ENCODE data around the gene C15orf62. TPM values are rescaled to one million over a fixed set of nuclear protein-coding genes. Genes with fewer than 3 reads are reported as not detected.

The C15orf62 gene
- total RNA-seq, 2 donors from 2014 or later = 0.46 to 0.57 TPM

- H3K4me3 Mint-ChIP-seq = no peak overlapping the region
- no peak overlapping the region for H3K4me3 ChIP-seq (ENCODE audit: low read length)
- H3K27ac ChIP-seq (ENCODE audit: low read depth, low read length) = no peak overlapping the region
- H3K9me3 ChIP-seq (ENCODE audit: control insufficient read depth, low read length) = no peaks in the 10 kb centered on the region
- WGBS, 2 experiments (ENCODE audit: insufficient coverage in 1 of 2, insufficient read length in 1 of 2) = 84 to 94% methylated on average over 7 to 17 of the region's 17 CpGs
- no peaks in the 10 kb centered on the region for H3K27me3 Mint-ChIP-seq (ENCODE audit: insufficient read depth)
- no peak overlapping the region for H3K27ac Mint-ChIP-seq
- peaks cover 13% of the 10 kb centered on the region for H3K36me3 Mint-ChIP-seq (ENCODE audit: low read depth)
- H3K4me1 ChIP-seq (ENCODE audit: control insufficient read depth, insufficient read depth, low read length) = peaks cover 8% of the 10 kb centered on the region
- no peaks in the 10 kb centered on the region for H3K9me3 Mint-ChIP-seq
- no peak for TF ChIP-seq CTCF (conservative IDR thresholded peaks at IDR 0.05)
- H3K36me3 ChIP-seq (ENCODE audit: control insufficient read depth, insufficient read depth, low read length) = peaks cover 15% of the 10 kb centered on the region
- no peaks in the 10 kb centered on the region for H3K27me3 ChIP-seq (ENCODE audit: control insufficient read depth, insufficient read depth, low read length, poor library complexity, severe bottlenecking)
- H3K9ac ChIP-seq (ENCODE audit: extremely low read depth, low read length, poor library complexity, severe bottlenecking) = no peak overlapping the region
- DNase-seq = no peak
- peaks cover 11% of the 10 kb centered on the region for H3K4me1 Mint-ChIP-seq
These were observed 454 bp downstream of the C15orf62 start for GRCh38 chr15:40770147-40770721.

- Mint-ChIP-seq H3K27ac (no peak overlapping the region), H3K4me1 (peaks cover 1% of the 10 kb centered on the region)
- no peak for TF ChIP-seq CTCF (conservative IDR thresholded peaks at IDR 0.05)
These were observed 1.5 kb downstream of the C15orf62 start for GRCh38 chr15:40771242-40771641.

GRCh38 chr15:40772014-40772413, 2.2 kb downstream of the C15orf62 start:
- H3K9me3 Mint-ChIP-seq = no peaks in the 10 kb centered on the region
- Histone ChIP-seq H3K4me3 (ENCODE audit: low read length) (no peak overlapping the region), H3K4me1 (ENCODE audit: control insufficient read depth, insufficient read depth, low read length) (no peaks in the 10 kb centered on the region), H3K27me3 (ENCODE audit: control insufficient read depth, insufficient read depth, low read length, poor library complexity, severe bottlenecking) (no peaks in the 10 kb centered on the region), H3K36me3 (ENCODE audit: control insufficient read depth, insufficient read depth, low read length) (peaks cover 18% of the 10 kb centered on the region), H3K9me3 (ENCODE audit: control insufficient read depth, low read length) (no peaks in the 10 kb centered on the region), H3K27ac (ENCODE audit: low read depth, low read length) (no peak overlapping the region), H3K9ac (ENCODE audit: extremely low read depth, low read length, poor library complexity, severe bottlenecking) (no peak overlapping the region)
- H3K27ac Mint-ChIP-seq = no peak overlapping the region
- TF ChIP-seq CTCF (conservative IDR thresholded peaks at IDR 0.05) = no peak
- H3K4me3 Mint-ChIP-seq = no peak overlapping the region
- no peaks in the 10 kb centered on the region for H3K4me1 Mint-ChIP-seq
- no peaks in the 10 kb centered on the region for H3K27me3 Mint-ChIP-seq (ENCODE audit: insufficient read depth)
- DNase-seq = no peak
- 95 to 97% methylated on average over 8 to 12 of the region's 13 CpGs for WGBS, 2 experiments (ENCODE audit: insufficient coverage in 1 of 2, insufficient read length in 1 of 2)
- peaks cover 25% of the 10 kb centered on the region for H3K36me3 Mint-ChIP-seq (ENCODE audit: low read depth)

More at GRCh38 chr15:40771242-40771641, 1.5 kb downstream of the C15orf62 start:
- no peaks in the 10 kb centered on the region for H3K27me3 Mint-ChIP-seq (ENCODE audit: insufficient read depth)
- H3K9me3 Mint-ChIP-seq = no peaks in the 10 kb centered on the region
- Histone ChIP-seq H3K27me3 (ENCODE audit: control insufficient read depth, insufficient read depth, low read length, poor library complexity, severe bottlenecking) (no peaks in the 10 kb centered on the region), H3K4me3 (ENCODE audit: low read length) (no peak overlapping the region), H3K9ac (ENCODE audit: extremely low read depth, low read length, poor library complexity, severe bottlenecking) (no peak overlapping the region), H3K4me1 (ENCODE audit: control insufficient read depth, insufficient read depth, low read length) (peaks cover 2% of the 10 kb centered on the region), H3K9me3 (ENCODE audit: control insufficient read depth, low read length) (no peaks in the 10 kb centered on the region), H3K27ac (ENCODE audit: low read depth, low read length) (no peak overlapping the region), H3K36me3 (ENCODE audit: control insufficient read depth, insufficient read depth, low read length) (peaks cover 18% of the 10 kb centered on the region)
- 95 to 96% methylated on average over 4 to 5 of the region's 5 CpGs for WGBS, 2 experiments (ENCODE audit: insufficient coverage in 1 of 2, insufficient read length in 1 of 2)
- no peak for DNase-seq
- no peak overlapping the region for H3K4me3 Mint-ChIP-seq
- peaks cover 19% of the 10 kb centered on the region for H3K36me3 Mint-ChIP-seq (ENCODE audit: low read depth)

Measured in endodermal cell (in vitro differentiated cells).